Upper lobe of left lung (tissue), 4 donors: ENCODE measurements around the gene PELO.

Experiments used
- EP300 ChIP-seq, 4 donors: sonication (generic); formaldehyde crosslinking; IDR thresholded peaks; one replicate each; pipeline ENCODE4 v1.5.1; 2017; ENCODE audit warnings: antibody characterized with exemption in 4 of 4, control low read depth in 2 of 4
- POLR2A ChIP-seq, 4 donors: fragments of 450-650 bp; IDR thresholded peaks; one replicate each; pipeline ENCODE4 v1.5.1; 2016 to 2017; ENCODE audit warnings: antibody characterized with exemption in 4 of 4, mild to moderate bottlenecking in 2 of 4
- POLR2AphosphoS5 ChIP-seq, 2 donors: sonication (generic); formaldehyde crosslinking; IDR thresholded peaks; one replicate each; pipeline ENCODE4 v1.5.1; 2017; ENCODE audit warnings: antibody characterized with exemption in 2 of 2
- TF ChIP-seq, protein P1 (sequence below), 6 experiments: fragments of 450-650 bp in 4 of 6; fragments of 200-600 bp in 2 of 6; sonication (generic) in 2 of 6; IDR thresholded peaks; one replicate each; pipeline ENCODE4 v1.5.1; 2016 to 2019; ENCODE audit warnings: antibody characterized with exemption in 6 of 6

DNA sequence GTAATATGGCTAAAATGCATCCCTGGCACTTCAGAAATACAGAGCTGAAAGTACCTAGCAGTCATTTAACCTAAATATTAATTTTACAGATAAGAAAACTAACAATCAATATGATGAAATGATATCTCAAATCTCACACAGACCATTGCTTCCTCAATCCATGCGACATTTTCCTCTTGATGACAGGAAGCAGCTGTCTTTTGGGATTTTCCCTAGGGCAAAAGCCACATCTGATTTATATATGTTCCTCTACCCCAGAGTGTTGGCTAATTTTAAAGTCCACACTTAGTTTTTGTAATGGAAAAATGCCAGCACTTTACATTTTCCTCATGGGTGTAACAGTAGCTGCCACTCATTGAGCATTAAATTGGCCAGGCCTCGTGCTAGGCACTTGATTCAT lies 47.7 kb upstream of the PELO start:
- TF ChIP-seq, protein P1, sequence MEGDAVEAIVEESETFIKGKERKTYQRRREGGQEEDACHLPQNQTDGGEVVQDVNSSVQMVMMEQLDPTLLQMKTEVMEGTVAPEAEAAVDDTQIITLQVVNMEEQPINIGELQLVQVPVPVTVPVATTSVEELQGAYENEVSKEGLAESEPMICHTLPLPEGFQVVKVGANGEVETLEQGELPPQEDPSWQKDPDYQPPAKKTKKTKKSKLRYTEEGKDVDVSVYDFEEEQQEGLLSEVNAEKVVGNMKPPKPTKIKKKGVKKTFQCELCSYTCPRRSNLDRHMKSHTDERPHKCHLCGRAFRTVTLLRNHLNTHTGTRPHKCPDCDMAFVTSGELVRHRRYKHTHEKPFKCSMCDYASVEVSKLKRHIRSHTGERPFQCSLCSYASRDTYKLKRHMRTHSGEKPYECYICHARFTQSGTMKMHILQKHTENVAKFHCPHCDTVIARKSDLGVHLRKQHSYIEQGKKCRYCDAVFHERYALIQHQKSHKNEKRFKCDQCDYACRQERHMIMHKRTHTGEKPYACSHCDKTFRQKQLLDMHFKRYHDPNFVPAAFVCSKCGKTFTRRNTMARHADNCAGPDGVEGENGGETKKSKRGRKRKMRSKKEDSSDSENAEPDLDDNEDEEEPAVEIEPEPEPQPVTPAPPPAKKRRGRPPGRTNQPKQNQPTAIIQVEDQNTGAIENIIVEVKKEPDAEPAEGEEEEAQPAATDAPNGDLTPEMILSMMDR (IDR thresholded peaks at IDR 0.05), result no peak
- TF ChIP-seq POLR2A (IDR thresholded peaks at IDR 0.05) (no peak), EP300 (IDR thresholded peaks at IDR 0.05) (no peak), POLR2AphosphoS5 (IDR thresholded peaks at IDR 0.05) (no peak)
